Calu3 (cell line): ENCODE measurements around the gene KIAA1549. TPM values are rescaled to one million over a fixed set of nuclear protein-coding genes. Genes with fewer than 3 reads are reported as not detected.

Experiments used
- BruUV-seq: library from RNA; stranded (reverse); fragments of 400-500 nt; replicated peaks from 2 replicates; lab custom pipeline; 2021; lab: Mats Ljungman, UMichigan
- CTCF ChIA-PET: fragments of 300-600 bp; sonication (Branson Sonifier 250); formaldehyde crosslinking; loops from one replicate; lab custom pipeline; 2022; ENCODE audit warnings: antibody characterized with exemption; lab: Charles Lee
- DNase-seq: peaks from one replicate; pipeline ENCODE4 v3.0.0; 2022
- H3K27ac Mint-ChIP-seq: one replicate; pipeline ENCODE4 v1.8.0; 2022; ENCODE audit warnings: mixed read lengths; ENCODE audit not compliant: unreplicated experiment
- H3K27me3 Mint-ChIP-seq: one replicate; pipeline ENCODE4 v1.8.0; 2022; ENCODE audit warnings: mixed read lengths; ENCODE audit not compliant: unreplicated experiment
- H3K36me3 Mint-ChIP-seq: one replicate; pipeline ENCODE4 v1.8.0; 2022; ENCODE audit warnings: mild to moderate bottlenecking, moderate library complexity, mixed read lengths; ENCODE audit not compliant: insufficient read depth, unreplicated experiment
- H3K4me1 Mint-ChIP-seq: one replicate; pipeline ENCODE4 v1.8.0; 2022; ENCODE audit warnings: mild to moderate bottlenecking, low read depth, mixed read lengths; ENCODE audit not compliant: unreplicated experiment
- H3K4me3 Mint-ChIP-seq: one replicate; pipeline ENCODE4 v1.8.0; 2022; ENCODE audit warnings: mild to moderate bottlenecking, low read depth, moderate library complexity, mixed read lengths; ENCODE audit not compliant: unreplicated experiment
- H3K9me3 Mint-ChIP-seq: one replicate; pipeline ENCODE4 v1.8.0; 2022; ENCODE audit warnings: low read depth, mixed read lengths; ENCODE audit not compliant: unreplicated experiment
- CTCF ChIP-seq: fragments of 200-600 bp; IDR thresholded peaks from one replicate; pipeline ENCODE4 v1.8.0; 2022; ENCODE audit warnings: antibody characterized with exemption; ENCODE audit not compliant: unreplicated experiment
- intact Hi-C: fragments of 100-400 bp; cut with micrococcal nuclease; formaldehyde crosslinking; loops from one replicate; pipeline ENCODE4 v1.10.0; 2022; ENCODE audit not compliant: unreplicated experiment
- total RNA-seq: library from RNA; stranded (reverse); gene quantifications from 2 replicates; pipeline ENCODE4 v1.2.3, GENCODE V29; 2022

Gene KIAA1549
- total RNA-seq, 1 experiment from 2014 or later, result 10.4 TPM

- intact Hi-C loops, result no loop called here
- Mint-ChIP-seq H3K36me3 (no peaks in the 10 kb centered on the region), H3K27me3 (no peaks in the 10 kb centered on the region), H3K4me1 (peaks cover 31% of the 10 kb centered on the region), H3K27ac (no peak overlapping the region), H3K9me3 (no peaks in the 10 kb centered on the region), H3K4me3 (no peak overlapping the region)
- TF ChIP-seq CTCF, result no peak
- no peak for DNase-seq
- CTCF ChIA-PET, result no interaction called here
- no TSS peak for BruUV-seq
Observed at GRCh38 chr7:138878856-138879255, 102.3 kb downstream of the KIAA1549 start.

- no peak for TF ChIP-seq CTCF
- peaks cover 33% of the 10 kb centered on the region for H3K4me1 Mint-ChIP-seq
- CTCF ChIA-PET, result no interaction called here
- no peak overlapping the region for H3K27ac Mint-ChIP-seq
- BruUV-seq, result no TSS peak
- no peaks in the 10 kb centered on the region for H3K36me3 Mint-ChIP-seq
- intact Hi-C loops, result no loop called here
- no peak overlapping the region for H3K4me3 Mint-ChIP-seq
- DNase-seq, result no peak
- no peaks in the 10 kb centered on the region for H3K27me3 Mint-ChIP-seq
- H3K9me3 Mint-ChIP-seq, result no peaks in the 10 kb centered on the region
Observed at GRCh38 chr7:138878051-138878450, 103.1 kb downstream of the KIAA1549 start.

GRCh38 chr7:138876326-138876725, 104.9 kb downstream of the KIAA1549 start:
- CTCF ChIA-PET, result no interaction called here
- Mint-ChIP-seq H3K9me3 (no peaks in the 10 kb centered on the region), H3K27me3 (no peaks in the 10 kb centered on the region), H3K27ac (no peak overlapping the region), H3K36me3 (no peaks in the 10 kb centered on the region), H3K4me1 (peaks cover 28% of the 10 kb centered on the region), H3K4me3 (no peak overlapping the region)
- TF ChIP-seq CTCF, result no peak
- BruUV-seq, result no TSS peak
- intact Hi-C loops, result no loop called here
- DNase-seq, result no peak

- H3K27me3 Mint-ChIP-seq, result no peaks in the 10 kb centered on the region
- H3K4me1 Mint-ChIP-seq, result peaks cover 22% of the 10 kb centered on the region
- intact Hi-C loops, result no loop called here
- CTCF ChIA-PET, result interaction anchor here (0.6 kb wide), 1 partner anchor 867 kb away, joined by 7 read pairs; no protein-coding TSS in a partner anchor
- H3K9me3 Mint-ChIP-seq, result no peaks in the 10 kb centered on the region
- no peaks in the 10 kb centered on the region for H3K36me3 Mint-ChIP-seq
- no peak for DNase-seq
- H3K4me3 Mint-ChIP-seq, result no peak overlapping the region
- TF ChIP-seq CTCF, result no peak
- H3K27ac Mint-ChIP-seq, result no peak overlapping the region
- no TSS peak for BruUV-seq
Observed at GRCh38 chr7:138875794-138876193, 105.4 kb downstream of the KIAA1549 start.
